Kidney epithelial cell (primary cell): Measurements from ENCODE around the gene MAPK9. TPM values are rescaled to one million over a fixed set of nuclear protein-coding genes. Genes with fewer than 3 reads are reported as not detected.

Experiments used
- DNase-seq: peaks from one replicate; pipeline ENCODE4 v3.0.0-alpha.2; 2010; ENCODE audit warnings: low read depth
- H3K27me3 ChIP-seq: 2 replicates; pipeline ENCODE4 v1.6.0; 2011; ENCODE audit warnings: low read length; ENCODE audit not compliant: control insufficient read depth, insufficient read depth
- H3K36me3 ChIP-seq: 2 replicates; pipeline ENCODE4 v1.5.1; 2011; ENCODE audit warnings: low read length; ENCODE audit not compliant: control insufficient read depth, insufficient read depth
- H3K4me3 ChIP-seq: 2 replicates; pipeline ENCODE4 v1.5.1; 2011; ENCODE audit warnings: low read depth, mild to moderate bottlenecking, control low read depth, low read length
- total RNA-seq: library from RNA; depleted of rRNA; stranded (reverse); fragments of >200 nt; gene quantifications from 2 replicates; pipeline ENCODE4 v1.2.3, GENCODE V29; 2015
- TF ChIP-seq, protein P1 (sequence below): IDR thresholded peaks from 2 replicates; pipeline ENCODE4 v1.5.1; 2011; ENCODE audit warnings: mild to moderate bottlenecking, moderate library complexity, low read length, control low read depth, inconsistent platforms; ENCODE audit not compliant: insufficient read depth, poor library complexity, severe bottlenecking

The MAPK9 gene
- total RNA-seq, 1 donor from 2014 or later = 22.5 TPM

DNA sequence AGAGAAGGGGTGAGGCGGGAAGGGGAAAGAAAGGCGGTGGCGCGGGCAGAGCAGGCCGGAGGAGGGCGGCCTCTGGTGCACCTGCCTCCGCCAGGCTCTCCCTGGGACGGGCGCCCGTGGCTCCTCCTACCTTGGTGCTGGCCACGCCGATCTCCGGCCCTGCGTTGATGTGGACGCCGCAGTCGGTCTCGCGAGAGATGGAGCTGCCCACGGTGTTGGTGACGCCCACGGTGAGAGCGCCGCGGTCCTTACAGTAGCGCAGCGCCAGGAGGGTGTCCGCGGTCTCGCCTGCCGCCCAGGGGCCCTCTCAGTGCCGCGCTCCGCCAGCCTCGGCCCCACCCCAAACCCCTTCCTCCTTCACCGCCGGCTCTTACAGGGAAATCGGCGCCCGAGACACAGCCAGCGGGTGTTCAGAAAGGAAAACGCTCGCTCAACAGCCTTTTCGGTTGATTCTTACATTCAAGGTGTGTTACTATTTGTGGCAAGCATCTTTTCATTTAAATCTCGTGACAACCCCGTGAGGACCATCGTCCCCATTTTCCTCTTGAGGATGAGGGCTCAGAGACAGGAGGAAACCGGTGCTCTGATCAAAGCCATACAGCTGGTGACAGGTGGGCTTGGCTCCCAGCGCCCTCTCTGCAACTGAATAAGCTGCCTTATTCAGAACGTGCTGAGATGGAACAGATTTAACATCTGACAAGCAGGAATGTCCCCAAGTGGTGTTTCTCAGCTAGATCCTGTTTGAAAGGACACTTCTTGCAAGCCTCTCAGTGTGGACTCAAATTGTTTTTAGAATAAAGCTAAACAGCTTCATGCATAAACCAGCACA lies 22.0 kb upstream of the MAPK9 start:
- Histone ChIP-seq H3K4me3 (peak overlapping the region; percentile 50), H3K27me3 (no peaks in the 10 kb centered on the region), H3K36me3 (no peaks in the 10 kb centered on the region)
- no peak for DNase-seq
- TF ChIP-seq, protein P1, sequence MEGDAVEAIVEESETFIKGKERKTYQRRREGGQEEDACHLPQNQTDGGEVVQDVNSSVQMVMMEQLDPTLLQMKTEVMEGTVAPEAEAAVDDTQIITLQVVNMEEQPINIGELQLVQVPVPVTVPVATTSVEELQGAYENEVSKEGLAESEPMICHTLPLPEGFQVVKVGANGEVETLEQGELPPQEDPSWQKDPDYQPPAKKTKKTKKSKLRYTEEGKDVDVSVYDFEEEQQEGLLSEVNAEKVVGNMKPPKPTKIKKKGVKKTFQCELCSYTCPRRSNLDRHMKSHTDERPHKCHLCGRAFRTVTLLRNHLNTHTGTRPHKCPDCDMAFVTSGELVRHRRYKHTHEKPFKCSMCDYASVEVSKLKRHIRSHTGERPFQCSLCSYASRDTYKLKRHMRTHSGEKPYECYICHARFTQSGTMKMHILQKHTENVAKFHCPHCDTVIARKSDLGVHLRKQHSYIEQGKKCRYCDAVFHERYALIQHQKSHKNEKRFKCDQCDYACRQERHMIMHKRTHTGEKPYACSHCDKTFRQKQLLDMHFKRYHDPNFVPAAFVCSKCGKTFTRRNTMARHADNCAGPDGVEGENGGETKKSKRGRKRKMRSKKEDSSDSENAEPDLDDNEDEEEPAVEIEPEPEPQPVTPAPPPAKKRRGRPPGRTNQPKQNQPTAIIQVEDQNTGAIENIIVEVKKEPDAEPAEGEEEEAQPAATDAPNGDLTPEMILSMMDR = no peak

DNA sequence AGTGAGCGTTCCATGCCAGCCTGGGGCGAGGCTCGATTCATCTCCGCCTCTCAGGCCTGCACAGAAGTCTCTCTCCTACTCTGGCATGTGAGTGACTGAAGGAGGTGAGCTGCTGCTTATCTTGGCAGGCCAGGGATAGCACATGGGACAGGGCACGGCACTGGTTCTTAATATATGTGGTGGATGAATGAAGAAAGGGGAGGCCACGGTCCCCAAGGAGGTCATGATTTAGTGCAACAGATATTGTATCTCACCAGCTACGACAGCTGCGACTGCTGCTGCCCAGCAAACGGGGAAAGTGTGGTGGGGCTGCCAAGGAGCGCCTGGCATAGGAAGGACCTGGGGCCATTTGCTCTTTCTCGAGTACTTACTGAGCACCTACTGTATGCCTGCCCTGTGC lies 19.3 kb upstream of the MAPK9 start:
- DNase-seq = no peak
- no peaks in the 10 kb centered on the region for H3K36me3 ChIP-seq
- H3K4me3 ChIP-seq = no peak overlapping the region
- no peaks in the 10 kb centered on the region for H3K27me3 ChIP-seq
- TF ChIP-seq, protein P1 = no peak

DNA sequence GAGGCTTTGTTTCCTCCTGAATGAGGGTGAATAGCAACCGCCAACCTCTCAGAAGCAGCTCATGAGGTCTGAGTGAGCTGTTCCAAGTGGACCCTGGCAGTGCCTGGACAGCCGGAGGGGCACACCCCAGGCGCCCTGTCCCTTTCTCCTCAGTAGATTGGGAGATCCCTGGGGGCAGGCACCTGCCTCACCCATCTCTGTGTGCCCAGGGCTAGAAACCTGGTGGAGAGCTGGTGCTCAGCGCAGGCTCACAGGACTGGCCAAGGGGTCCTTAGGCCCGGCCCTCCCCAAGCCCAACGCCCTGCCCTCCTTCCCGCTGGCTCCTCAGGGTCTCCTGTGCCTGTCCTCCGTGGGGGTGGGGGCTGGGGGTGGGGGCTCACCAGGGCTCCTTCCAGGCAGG lies 14.9 kb upstream of the MAPK9 start:
- TF ChIP-seq, protein P1 = no peak
- Histone ChIP-seq H3K27me3 (no peaks in the 10 kb centered on the region), H3K36me3 (no peaks in the 10 kb centered on the region), H3K4me3 (no peak overlapping the region)
- DNase-seq = no peak

DNA sequence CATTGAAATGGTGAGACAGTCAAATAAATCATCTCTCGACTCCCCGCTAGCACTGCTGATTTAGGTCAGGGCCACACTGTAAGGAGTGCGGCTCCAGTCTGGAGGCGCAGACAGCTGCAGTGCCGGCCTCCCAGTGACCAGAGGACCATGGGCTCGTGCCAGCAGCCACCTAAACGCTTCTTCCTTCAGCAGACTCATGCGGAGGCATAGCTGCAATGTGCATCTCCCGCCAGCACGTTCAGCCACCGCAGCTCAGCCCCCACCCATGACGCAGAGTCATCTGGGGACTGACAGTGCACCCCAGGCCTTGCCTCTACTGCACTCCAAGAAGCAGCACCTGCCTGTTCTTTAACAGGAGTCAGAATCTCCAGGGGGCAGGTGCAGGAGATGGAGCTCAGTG lies 13.6 kb upstream of the MAPK9 start:
- Histone ChIP-seq H3K4me3 (no peak overlapping the region), H3K36me3 (no peaks in the 10 kb centered on the region), H3K27me3 (peaks cover 2% of the 10 kb centered on the region)
- DNase-seq = no peak
- TF ChIP-seq, protein P1 = no peak

DNA sequence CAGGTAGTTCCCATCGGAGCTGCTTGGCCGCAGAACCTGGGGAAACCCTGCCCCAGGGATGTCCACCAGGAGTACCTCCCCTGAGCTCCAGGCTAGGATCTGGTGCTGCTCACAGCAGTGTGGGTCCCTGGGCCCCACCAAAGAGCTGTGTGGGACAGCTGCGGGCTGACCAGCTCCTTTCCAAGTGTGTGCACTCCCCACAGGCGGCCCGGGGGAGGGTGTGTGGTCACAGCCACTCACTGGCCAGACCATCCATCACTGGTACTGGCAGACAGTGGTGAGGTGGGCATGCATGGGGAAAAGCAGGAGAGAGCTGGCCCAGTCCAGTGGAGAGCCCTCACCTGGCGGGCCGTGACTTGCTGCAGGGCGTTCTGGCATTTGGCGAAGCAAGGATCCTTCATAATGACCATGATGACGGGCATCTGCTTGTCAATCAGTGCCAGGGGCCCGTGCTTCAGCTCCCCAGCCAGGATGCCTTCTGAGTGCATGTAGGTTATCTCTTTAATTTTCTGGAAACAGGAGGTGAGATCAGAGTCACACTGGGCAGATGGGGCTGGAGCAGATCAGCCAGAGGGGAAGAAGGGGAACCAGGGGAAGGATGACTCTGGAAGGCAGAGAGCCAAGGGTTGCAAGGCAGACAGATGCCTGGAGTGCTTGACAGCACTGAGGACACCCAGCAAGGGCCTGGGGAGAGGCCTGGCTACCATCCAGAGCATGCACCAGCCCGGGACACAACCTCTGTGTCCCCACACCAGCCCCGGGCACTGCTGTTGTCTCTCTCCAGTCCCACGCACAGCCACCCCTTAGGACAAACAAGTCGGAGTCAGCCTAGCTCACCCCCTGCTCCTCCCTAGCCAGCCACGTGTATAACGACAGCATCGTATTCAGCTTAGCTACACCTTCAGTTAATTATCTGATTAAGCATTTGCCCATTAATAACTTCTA lies 12.8 kb upstream of the MAPK9 start:
- no peak for DNase-seq
- Histone ChIP-seq H3K27me3 (peaks cover 2% of the 10 kb centered on the region), H3K36me3 (no peaks in the 10 kb centered on the region), H3K4me3 (no peak overlapping the region)
- TF ChIP-seq, protein P1 = no peak
